NT2/D1 (cell line): ENCODE data around the gene CEP250.

Source experiments
- SUZ12 ChIP-seq: IDR thresholded peaks from 2 replicates; pipeline ENCODE4 v1.6.1; 2011; ENCODE audit not compliant: insufficient read length, insufficient read depth; ENCODE audit errors: extremely low read depth
- YY1 ChIP-seq: IDR thresholded peaks from 2 replicates; pipeline ENCODE4 v1.6.1; 2011; ENCODE audit not compliant: insufficient read length, insufficient read depth
- ZNF274 ChIP-seq: IDR thresholded peaks from 2 replicates; pipeline ENCODE4 v1.6.1; 2011; ENCODE audit warnings: mild to moderate bottlenecking, low read depth, low read length

DNA sequence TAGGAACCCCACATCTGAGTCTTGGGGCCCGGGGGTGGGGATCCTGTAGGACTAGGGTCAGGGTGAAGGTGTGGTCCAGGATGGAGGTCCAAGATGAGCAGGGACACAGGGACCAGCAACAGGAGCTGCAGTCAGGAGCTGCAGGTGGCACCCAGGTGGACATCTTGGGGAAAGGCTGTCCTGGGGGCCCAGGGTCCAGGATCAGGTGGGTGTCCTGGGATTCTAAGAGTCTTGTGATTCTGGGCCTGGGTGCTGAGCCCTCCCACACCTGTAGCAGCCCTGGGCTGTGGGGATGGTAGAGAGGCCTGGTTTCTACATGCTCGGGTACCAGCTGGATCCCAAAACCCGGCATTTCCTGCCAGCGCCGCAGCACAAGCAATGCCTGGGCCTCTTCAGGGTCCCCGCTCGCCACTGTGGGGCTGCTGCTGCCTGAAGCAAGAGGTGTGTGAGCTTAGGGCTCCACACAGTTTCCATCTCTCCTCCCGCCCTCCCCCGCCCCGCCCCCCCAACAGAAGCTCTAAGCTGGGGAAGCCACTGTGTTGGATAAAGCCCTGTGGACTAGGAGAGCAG lies 107.2 kb downstream of the CEP250 start:
- no peak for TF ChIP-seq YY1
- no peak for TF ChIP-seq ZNF274
- no peak for TF ChIP-seq SUZ12
